Thymus (tissue), 11 donors: ENCODE results near the gene NOS1. TPM values are rescaled to one million over a fixed set of nuclear protein-coding genes. Genes with fewer than 3 reads are reported as not detected.

ENCODE experiments used
- DNase-seq, 9 donors: peaks; one replicate each; pipeline ENCODE4 v3.0.0-alpha.2; 2013; ENCODE audit warnings: low spot score in 9 of 9, low read depth in 6 of 9, missing footprints in 1 of 9
- H3K27ac ChIP-seq, 2 donors: one replicate each; pipeline ENCODE4 v1.5.1; 2013; ENCODE audit warnings: control low read depth in 1 of 2, low read depth in 1 of 2, low read length in 1 of 2, mild to moderate bottlenecking in 1 of 2, moderate library complexity in 1 of 2
- H3K27me3 ChIP-seq, 2 donors: one replicate each; pipeline ENCODE4 v1.5.1; 2013; ENCODE audit warnings: low read length in 1 of 2; ENCODE audit not compliant: control insufficient read depth in 2 of 2, insufficient read depth in 1 of 2
- H3K36me3 ChIP-seq, 2 donors: one replicate each; pipeline ENCODE4 v1.5.1; 2013; ENCODE audit warnings: low read length in 1 of 2, mild to moderate bottlenecking in 1 of 2, moderate library complexity in 1 of 2; ENCODE audit not compliant: control insufficient read depth in 2 of 2, insufficient read depth in 2 of 2
- H3K4me1 ChIP-seq, 2 donors: one replicate each; pipeline ENCODE4 v1.5.1; 2013; ENCODE audit warnings: low read length in 2 of 2; ENCODE audit not compliant: control insufficient read depth in 2 of 2, insufficient read depth in 2 of 2
- H3K4me3 ChIP-seq, 2 donors: one replicate each; pipeline ENCODE4 v1.5.1; 2013; ENCODE audit warnings: low read length in 2 of 2, control low read depth in 1 of 2, mild to moderate bottlenecking in 1 of 2
- H3K9me3 ChIP-seq, 2 donors: one replicate each; pipeline ENCODE4 v1.5.1; 2013; ENCODE audit warnings: low read length in 1 of 2, mild to moderate bottlenecking in 1 of 2; ENCODE audit not compliant: control insufficient read depth in 2 of 2, insufficient read depth in 1 of 2
- WGBS: extraction: QIAGEN DNeasy Blood & Tissue Kit; methylation state at CpG from one replicate; pipeline ENCODE4 v1.1.7; 2013; 5-methylcytosine and 5-hydroxymethylcytosine counted together
- polyA plus RNA-seq: library from polyadenylated mRNA; stranded (reverse); fragments of 200-250 nt; gene quantifications from one replicate; pipeline ENCODE4 v1.2.3, GENCODE V29; 2013
- total RNA-seq: library from RNA; stranded (reverse); fragments of 120-200 nt; gene quantifications from one replicate; pipeline ENCODE4 v1.2.4, GENCODE V29; 2013
- donor health status: healthy.

NOS1 gene
- total and polyA plus RNA-seq, 2 donors: 0.05 to 0.23 TPM

DNA sequence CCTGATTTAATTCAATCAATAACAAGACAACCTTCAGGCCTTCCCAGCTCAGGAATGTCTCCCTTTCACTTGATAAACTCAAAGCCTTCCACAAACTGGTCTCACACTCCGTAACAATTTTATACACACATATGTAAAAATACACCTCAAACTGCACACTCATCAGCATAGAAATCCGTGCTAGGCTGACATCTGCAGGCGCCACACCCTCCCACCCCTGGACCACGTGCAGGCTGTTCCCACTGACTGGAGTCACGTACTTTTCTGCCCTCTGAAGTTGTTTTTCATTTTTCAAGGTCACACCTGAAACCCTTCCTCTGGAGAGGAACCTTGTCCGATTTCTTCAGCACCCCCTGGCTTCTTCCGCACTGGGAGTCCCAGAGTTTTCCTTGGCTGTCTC is 198.8 kb downstream of the NOS1 start:
- H3K27ac ChIP-seq: no peak overlapping the region
- no peaks in the 10 kb centered on the region for H3K9me3 ChIP-seq
- H3K36me3 ChIP-seq: peaks cover 88 to 91% of the 10 kb centered on the region in 2 donors
- H3K4me3 ChIP-seq: no peak overlapping the region
- no peak for DNase-seq
- no peaks in the 10 kb centered on the region for H3K27me3 ChIP-seq
- no peaks in the 10 kb centered on the region for H3K4me1 ChIP-seq
- WGBS: 77% methylated on average over 7 of the region's 7 CpGs

GRCh38 chr12:117162167-117162539 is 199.3 kb downstream of the NOS1 start:
- Histone ChIP-seq H3K36me3 (peaks cover 88 to 92% of the 10 kb centered on the region in 2 donors), H3K4me1 (no peaks in the 10 kb centered on the region), H3K27me3 (no peaks in the 10 kb centered on the region), H3K27ac (no peak overlapping the region), H3K4me3 (no peak overlapping the region), H3K9me3 (no peaks in the 10 kb centered on the region)
- no peak for DNase-seq
- WGBS: 97% methylated on average over 8 of the region's 8 CpGs

GRCh38 chr12:117161460-117162166 is 199.8 kb downstream of the NOS1 start:
- Histone ChIP-seq H3K4me1 (no peaks in the 10 kb centered on the region), H3K4me3 (no peak overlapping the region), H3K27me3 (no peaks in the 10 kb centered on the region), H3K36me3 (peaks cover 90 to 91% of the 10 kb centered on the region in 2 donors), H3K27ac (no peak overlapping the region), H3K9me3 (no peaks in the 10 kb centered on the region)
- 85% methylated on average over 10 of the region's 10 CpGs for WGBS
- no peak for DNase-seq

DNA sequence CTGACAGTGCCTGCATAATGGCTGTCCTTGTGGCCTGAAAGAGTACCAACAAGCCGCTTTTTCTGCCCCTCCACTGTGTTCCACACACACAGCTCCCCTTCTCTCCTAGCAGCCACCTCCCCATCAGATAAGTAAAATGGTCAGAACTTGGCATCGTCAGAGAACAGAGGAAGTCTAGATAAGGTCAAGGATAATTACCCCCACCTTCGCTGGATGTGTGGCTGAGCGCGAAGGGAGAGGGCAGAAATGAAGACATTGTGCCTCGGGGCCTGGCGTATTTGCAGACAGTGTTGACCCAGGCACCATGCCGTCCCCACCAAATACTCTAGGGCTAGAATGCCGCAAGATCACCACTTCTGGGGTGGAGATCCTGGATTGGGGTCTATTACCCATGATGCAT is 201.8 kb downstream of the NOS1 start:
- peaks cover 87 to 95% of the 10 kb centered on the region in 2 donors for H3K36me3 ChIP-seq
- H3K27ac ChIP-seq: no peak overlapping the region
- 98% methylated on average over 9 of the region's 9 CpGs for WGBS
- no peaks in the 10 kb centered on the region for H3K4me1 ChIP-seq
- peaks cover 1 to 7% of the 10 kb centered on the region in 2 donors for H3K9me3 ChIP-seq
- no peaks in the 10 kb centered on the region for H3K27me3 ChIP-seq
- no peak overlapping the region for H3K4me3 ChIP-seq
- no peak for DNase-seq

DNA sequence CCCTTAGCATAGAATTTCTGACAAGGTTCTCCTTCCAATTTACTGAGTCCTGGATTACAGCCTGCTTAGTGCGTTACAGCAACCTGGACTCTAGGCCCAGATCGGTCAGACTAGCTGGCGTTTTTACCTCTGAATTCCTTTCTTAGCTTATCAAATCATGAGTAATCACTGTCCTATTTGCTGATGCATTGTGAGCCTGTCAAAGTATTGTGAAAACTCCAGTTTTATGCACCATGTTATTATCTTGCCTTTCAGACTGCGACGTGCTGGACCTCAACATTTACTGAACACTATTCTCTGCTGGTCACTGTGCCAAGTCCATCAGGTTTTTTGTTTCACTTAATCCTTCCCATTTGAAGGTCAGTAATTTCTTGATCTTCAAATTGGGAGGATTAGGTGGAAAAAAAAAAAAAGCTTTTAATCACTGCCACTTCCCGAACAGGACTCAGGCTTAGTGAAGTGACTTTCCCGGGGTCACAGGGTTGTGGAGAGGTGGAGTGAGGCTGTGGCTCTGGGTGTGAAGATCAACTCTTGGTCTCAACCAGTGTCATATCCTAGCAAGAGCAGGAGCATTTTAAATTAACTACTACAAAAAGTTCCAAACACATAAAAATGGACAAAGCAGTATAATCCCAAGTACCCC is 202.4 kb downstream of the NOS1 start:
- WGBS: 92% methylated on average over 7 of the region's 7 CpGs
- H3K36me3 ChIP-seq: peaks cover 87 to 95% of the 10 kb centered on the region in 2 donors

More for the DNA sequence above, 202.4 kb downstream of the NOS1 start:
- Histone ChIP-seq H3K27ac (no peak overlapping the region), H3K27me3 (no peaks in the 10 kb centered on the region), H3K4me1 (no peaks in the 10 kb centered on the region), H3K9me3 (peaks cover 1 to 7% of the 10 kb centered on the region in 2 donors), H3K4me3 (no peak overlapping the region)
- DNase-seq: no peak

Other genes with a start within 250 kb of the NOS1 start
- gene FBXO21, start 171.2 kb downstream of the NOS1 start, total RNA-seq: 16.0 TPM
- gene FBXO21, start 171.2 kb downstream of the NOS1 start, polyA plus RNA-seq: 15.1 TPM